ENCODE measurements around the gene LIF.

DNA sequence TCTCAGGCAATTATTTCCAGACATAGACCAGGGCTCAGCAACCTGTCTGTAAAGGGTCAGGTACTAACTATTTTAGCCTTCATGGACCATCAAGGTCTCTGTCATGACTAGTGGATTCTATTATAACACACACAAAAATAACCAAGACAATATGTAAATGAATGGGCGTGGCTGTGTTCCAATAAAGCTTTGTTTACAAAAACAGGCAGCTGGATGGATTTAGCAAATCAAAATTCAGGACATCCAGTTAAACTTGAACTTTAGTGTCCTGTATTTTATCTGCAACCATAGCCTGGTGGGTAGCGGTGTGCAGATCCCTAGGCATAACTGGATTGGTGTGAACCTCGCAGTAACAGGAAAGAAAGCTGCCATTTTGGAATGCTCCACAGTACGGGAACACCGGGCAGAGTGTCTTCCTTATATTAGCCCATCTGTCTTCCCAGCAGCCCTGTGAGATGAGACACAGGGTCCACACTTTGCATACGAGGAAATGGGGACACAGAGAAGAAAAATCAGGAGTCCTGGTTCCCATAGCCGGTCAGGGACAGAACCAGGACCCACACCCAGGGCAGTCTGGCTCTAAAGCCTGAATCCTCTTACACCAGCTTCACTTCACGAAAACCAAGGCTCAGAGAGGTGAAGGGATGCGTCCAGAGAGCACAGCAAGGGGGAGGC, 15.6 kb downstream of the LIF start:
- TF ChIP-seq, protein P1, sequence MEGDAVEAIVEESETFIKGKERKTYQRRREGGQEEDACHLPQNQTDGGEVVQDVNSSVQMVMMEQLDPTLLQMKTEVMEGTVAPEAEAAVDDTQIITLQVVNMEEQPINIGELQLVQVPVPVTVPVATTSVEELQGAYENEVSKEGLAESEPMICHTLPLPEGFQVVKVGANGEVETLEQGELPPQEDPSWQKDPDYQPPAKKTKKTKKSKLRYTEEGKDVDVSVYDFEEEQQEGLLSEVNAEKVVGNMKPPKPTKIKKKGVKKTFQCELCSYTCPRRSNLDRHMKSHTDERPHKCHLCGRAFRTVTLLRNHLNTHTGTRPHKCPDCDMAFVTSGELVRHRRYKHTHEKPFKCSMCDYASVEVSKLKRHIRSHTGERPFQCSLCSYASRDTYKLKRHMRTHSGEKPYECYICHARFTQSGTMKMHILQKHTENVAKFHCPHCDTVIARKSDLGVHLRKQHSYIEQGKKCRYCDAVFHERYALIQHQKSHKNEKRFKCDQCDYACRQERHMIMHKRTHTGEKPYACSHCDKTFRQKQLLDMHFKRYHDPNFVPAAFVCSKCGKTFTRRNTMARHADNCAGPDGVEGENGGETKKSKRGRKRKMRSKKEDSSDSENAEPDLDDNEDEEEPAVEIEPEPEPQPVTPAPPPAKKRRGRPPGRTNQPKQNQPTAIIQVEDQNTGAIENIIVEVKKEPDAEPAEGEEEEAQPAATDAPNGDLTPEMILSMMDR (IDR thresholded peaks at IDR 0.05): no peak
- TF ChIP-seq POLR2AphosphoS5 (IDR thresholded peaks at IDR 0.05; ENCODE audit: low read depth, low read length): no peak
- TF ChIP-seq, protein P2, sequence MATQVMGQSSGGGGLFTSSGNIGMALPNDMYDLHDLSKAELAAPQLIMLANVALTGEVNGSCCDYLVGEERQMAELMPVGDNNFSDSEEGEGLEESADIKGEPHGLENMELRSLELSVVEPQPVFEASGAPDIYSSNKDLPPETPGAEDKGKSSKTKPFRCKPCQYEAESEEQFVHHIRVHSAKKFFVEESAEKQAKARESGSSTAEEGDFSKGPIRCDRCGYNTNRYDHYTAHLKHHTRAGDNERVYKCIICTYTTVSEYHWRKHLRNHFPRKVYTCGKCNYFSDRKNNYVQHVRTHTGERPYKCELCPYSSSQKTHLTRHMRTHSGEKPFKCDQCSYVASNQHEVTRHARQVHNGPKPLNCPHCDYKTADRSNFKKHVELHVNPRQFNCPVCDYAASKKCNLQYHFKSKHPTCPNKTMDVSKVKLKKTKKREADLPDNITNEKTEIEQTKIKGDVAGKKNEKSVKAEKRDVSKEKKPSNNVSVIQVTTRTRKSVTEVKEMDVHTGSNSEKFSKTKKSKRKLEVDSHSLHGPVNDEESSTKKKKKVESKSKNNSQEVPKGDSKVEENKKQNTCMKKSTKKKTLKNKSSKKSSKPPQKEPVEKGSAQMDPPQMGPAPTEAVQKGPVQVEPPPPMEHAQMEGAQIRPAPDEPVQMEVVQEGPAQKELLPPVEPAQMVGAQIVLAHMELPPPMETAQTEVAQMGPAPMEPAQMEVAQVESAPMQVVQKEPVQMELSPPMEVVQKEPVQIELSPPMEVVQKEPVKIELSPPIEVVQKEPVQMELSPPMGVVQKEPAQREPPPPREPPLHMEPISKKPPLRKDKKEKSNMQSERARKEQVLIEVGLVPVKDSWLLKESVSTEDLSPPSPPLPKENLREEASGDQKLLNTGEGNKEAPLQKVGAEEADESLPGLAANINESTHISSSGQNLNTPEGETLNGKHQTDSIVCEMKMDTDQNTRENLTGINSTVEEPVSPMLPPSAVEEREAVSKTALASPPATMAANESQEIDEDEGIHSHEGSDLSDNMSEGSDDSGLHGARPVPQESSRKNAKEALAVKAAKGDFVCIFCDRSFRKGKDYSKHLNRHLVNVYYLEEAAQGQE (IDR thresholded peaks at IDR 0.05; ENCODE audit: insufficient read depth in 1 of 2, low read depth in 2 of 2, low read length in 1 of 2): no peak
- TF ChIP-seq TCF7L2 (IDR thresholded peaks at IDR 0.05; ENCODE audit: low read depth, low read length): no peak

All from Panc1 (cell line).